IMR-90 (cell line): ENCODE results near the gene FUBP3. TPM values are rescaled to one million over a fixed set of nuclear protein-coding genes. Genes with fewer than 3 reads are reported as not detected.

ENCODE experiments used
- ATAC-seq: fragments of 200-7000 bp; cut with Tn5 transposase; 2 replicates; pipeline ENCODE4 v1.9.1; 2020; ENCODE audit warnings: low read depth, mild to moderate bottlenecking, moderate library complexity
- BruUV-seq: library from RNA; stranded (reverse); fragments of 400-500 nt; replicated peaks from 2 replicates; lab custom pipeline; 2021; lab: Mats Ljungman, UMichigan
- CTCF ChIA-PET: fragments of 300-600 bp; formaldehyde crosslinking; extraction: SDS; loops from one replicate; lab custom pipeline; 2021; ENCODE audit warnings: antibody characterized with exemption; lab: Yijun Ruan, JAX
- POLR2A ChIA-PET: fragments of 300-600 bp; sonication (Branson Sonifier 250); formaldehyde crosslinking; loops from one replicate; lab custom pipeline; 2022; ENCODE audit warnings: antibody characterized with exemption; ENCODE audit not compliant: unreplicated experiment; lab: Charles Lee
- DNase-seq: peaks from one replicate; pipeline ENCODE4 v3.0.0; 2013
- H2AFZ ChIP-seq: replicated peaks from 2 replicates; pipeline ENCODE3; 2013; ENCODE audit warnings: low read length, mild to moderate bottlenecking; ENCODE audit not compliant: poor library complexity
- H2AK5ac ChIP-seq: 2 replicates; pipeline ENCODE4 v1.6.1; 2013; ENCODE audit warnings: low read depth, low read length, inconsistent platforms
- H2AK9ac ChIP-seq: replicated peaks from 2 replicates; pipeline ENCODE3; 2013; ENCODE audit warnings: mild to moderate bottlenecking, low read depth, low read length, moderate library complexity; ENCODE audit not compliant: poor library complexity
- H2BK120ac ChIP-seq: 2 replicates; pipeline ENCODE4 v1.6.1; 2013; ENCODE audit warnings: low read depth, low read length, inconsistent platforms
- H2BK15ac ChIP-seq: 3 replicates; pipeline ENCODE4 v1.6.1; 2013; ENCODE audit warnings: low read depth, low read length, inconsistent platforms
- H2BK20ac ChIP-seq: 2 replicates; pipeline ENCODE4 v1.6.1; 2013; ENCODE audit warnings: low read depth, mild to moderate bottlenecking, inconsistent platforms, low read length, moderate library complexity
- H2BK5ac ChIP-seq: 2 replicates; pipeline ENCODE4 v1.6.1; 2013; ENCODE audit warnings: mild to moderate bottlenecking, low read depth, low read length, inconsistent platforms; ENCODE audit not compliant: poor library complexity, severe bottlenecking
- H3K14ac ChIP-seq: replicated peaks from 2 replicates; pipeline ENCODE4 v1.6.1; 2013; ENCODE audit warnings: low read depth, low read length, inconsistent platforms
- H3K18ac ChIP-seq: 2 replicates; pipeline ENCODE4 v1.6.1; 2013; ENCODE audit warnings: low read depth, low read length, control low read depth
- H3K23ac ChIP-seq: 2 replicates; pipeline ENCODE4 v1.6.1; 2013; ENCODE audit warnings: low read depth, low read length, inconsistent platforms
- H3K27ac ChIP-seq: 2 replicates; pipeline ENCODE4 v1.5.1; 2013; ENCODE audit warnings: mild to moderate bottlenecking, control low read depth, low read length; ENCODE audit not compliant: insufficient read depth
- H3K27me3 ChIP-seq: 2 replicates; pipeline ENCODE4 v1.6.1; 2013; ENCODE audit warnings: low read length; ENCODE audit not compliant: control insufficient read depth, insufficient read depth
- H3K36me3 ChIP-seq: 2 replicates; pipeline ENCODE4 v1.6.1; 2013; ENCODE audit warnings: low read length, mixed read lengths; ENCODE audit not compliant: control insufficient read depth, insufficient read depth
- H3K4ac ChIP-seq: 2 replicates; pipeline ENCODE4 v1.6.1; 2013; ENCODE audit warnings: low read depth, low read length, inconsistent platforms
- H3K4me1 ChIP-seq: 2 replicates; pipeline ENCODE4 v1.6.1; 2013; ENCODE audit warnings: low read length, mixed read lengths; ENCODE audit not compliant: control insufficient read depth, insufficient read depth
- H3K4me2 ChIP-seq: 2 replicates; pipeline ENCODE4 v1.6.1; 2013; ENCODE audit warnings: low read depth, mild to moderate bottlenecking, control low read depth, low read length, moderate library complexity
- H3K4me3 ChIP-seq: 2 replicates; pipeline ENCODE4 v1.5.1; 2013; ENCODE audit warnings: low read depth, mild to moderate bottlenecking, control low read depth, low read length, moderate library complexity; ENCODE audit not compliant: insufficient read depth
- H3K56ac ChIP-seq: 2 replicates; pipeline ENCODE4 v1.6.1; 2013; ENCODE audit warnings: low read length, inconsistent platforms; ENCODE audit not compliant: insufficient read depth; ENCODE audit errors: extremely low read depth
- H3K79me1 ChIP-seq, 2 experiments: 2 replicates each; pipeline ENCODE4 v1.6.1; 2013; ENCODE audit warnings: low read length in 2 of 2, inconsistent platforms in 1 of 2, low read depth in 1 of 2
- H3K9ac ChIP-seq: 2 replicates; pipeline ENCODE4 v1.6.1; 2013; ENCODE audit warnings: low read depth, low read length, control low read depth
- H3K9me1 ChIP-seq: 2 replicates; pipeline ENCODE4 v1.6.1; 2013; ENCODE audit warnings: low read length, inconsistent platforms; ENCODE audit not compliant: insufficient read depth
- H3K9me3 ChIP-seq: 2 replicates; pipeline ENCODE4 v1.6.1; 2013; ENCODE audit warnings: low read length; ENCODE audit not compliant: control insufficient read depth, insufficient read depth
- H4K20me1 ChIP-seq: 2 replicates; pipeline ENCODE4 v1.6.1; 2013; ENCODE audit warnings: low read length, inconsistent platforms; ENCODE audit not compliant: insufficient read depth
- H4K5ac ChIP-seq: 2 replicates; pipeline ENCODE4 v1.6.1; 2013; ENCODE audit warnings: mild to moderate bottlenecking, low read depth, low read length, control low read depth
- H4K8ac ChIP-seq, 2 experiments: 2 replicates each; pipeline ENCODE4 v1.6.1; 2013; ENCODE audit warnings: low read depth in 2 of 2, low read length in 2 of 2, control low read depth in 1 of 2, inconsistent platforms in 1 of 2
- H4K91ac ChIP-seq: 2 replicates; pipeline ENCODE4 v1.6.1; 2013; ENCODE audit warnings: low read depth, low read length, inconsistent platforms; ENCODE audit not compliant: insufficient read depth
- CEBPB ChIP-seq: IDR thresholded peaks from 2 replicates; pipeline ENCODE4 v1.6.1; 2012; ENCODE audit warnings: low read depth, low read length, improper control_type of control experiment
- CHD1 ChIP-seq: IDR thresholded peaks from 2 replicates; pipeline ENCODE4 v1.6.1; 2012; ENCODE audit warnings: low read depth, low read length, improper control_type of control experiment
- FOS ChIP-seq: fragments of 150-350 bp; IDR thresholded peaks from 2 replicates; pipeline ENCODE4 v1.6.1; 2016; ENCODE audit warnings: low read depth, low read length
- MAFK ChIP-seq: IDR thresholded peaks from 2 replicates; pipeline ENCODE4 v1.6.1; 2012; ENCODE audit warnings: low read depth, low read length, improper control_type of control experiment
- NFE2L2 ChIP-seq: fragments of 150-350 bp; IDR thresholded peaks from 2 replicates; pipeline ENCODE4 v1.6.1; 2016; ENCODE audit warnings: low read depth, mild to moderate bottlenecking, low read length
- POLR2A ChIP-seq: IDR thresholded peaks from 2 replicates; pipeline ENCODE4 v1.6.1; 2012; ENCODE audit warnings: mild to moderate bottlenecking, low read depth, low read length
- RAD21 ChIP-seq: IDR thresholded peaks from 2 replicates; pipeline ENCODE4 v1.6.1; 2012; ENCODE audit warnings: low read length, improper control_type of control experiment
- RCOR1 ChIP-seq: IDR thresholded peaks from 2 replicates; pipeline ENCODE4 v1.6.1; 2012; ENCODE audit warnings: mild to moderate bottlenecking, low read length, improper control_type of control experiment; ENCODE audit not compliant: insufficient replicate concordance
- RFX5 ChIP-seq: IDR thresholded peaks from 2 replicates; pipeline ENCODE4 v1.8.0; 2012; ENCODE audit warnings: low read depth, mild to moderate bottlenecking, low read length, moderate library complexity
- SMC3 ChIP-seq: fragments of 150-350 bp; IDR thresholded peaks from 2 replicates; pipeline ENCODE4 v1.6.1; 2016; ENCODE audit warnings: low read depth, mild to moderate bottlenecking, antibody characterized with exemption, low read length, moderate library complexity
- WGBS, 2 experiments: methylation state at CpG; one replicate each; pipeline versions ENCODE4 v1.1.5 to v1.1.7; 2013; ENCODE audit warnings: missing lambda C conversion rate in 2 of 2; ENCODE audit not compliant: insufficient read length in 1 of 2; ENCODE audit errors: extremely low coverage in 2 of 2; 5-methylcytosine and 5-hydroxymethylcytosine counted together
- dilution Hi-C: fragments of 300-500 bp; cut with HindIII; formaldehyde crosslinking; loops from one replicate; pipeline ENCODE4 v1.14.3; 2018; ENCODE audit warnings: low sequenced_read_pairs; ENCODE audit not compliant: unreplicated experiment
- in situ Hi-C: fragments of 300-500 bp; cut with MboI; formaldehyde crosslinking; loops from 3 replicates; pipeline ENCODE4 v1.14.3; 2019; ENCODE audit warnings: low sequenced_read_pairs, inconsistent platforms, mixed read lengths
- intact Hi-C: fragments of 100-400 bp; cut with micrococcal nuclease; formaldehyde crosslinking; loops from 2 replicates; pipeline ENCODE4 v1.10.0; 2022
- polyA plus RNA-seq, 3 experiments: library from polyadenylated mRNA; depleted of rRNA; stranded (reverse); fragments of >200 nt; gene quantifications; 2 replicates each; pipeline ENCODE4 v1.2.3, GENCODE V29; 2012; ENCODE audit warnings: low replicate concordance in 1 of 3
- total RNA-seq: library from RNA; depleted of rRNA; stranded (reverse); fragments of >200 nt; gene quantifications from 2 replicates; pipeline ENCODE4 v1.2.3, GENCODE V29; 2012
- TF ChIP-seq, protein P1 (sequence below): conservative IDR thresholded peaks from 2 replicates; pipeline ENCODE4 v1.5.1; 2012; ENCODE audit warnings: mild to moderate bottlenecking, low read depth, low read length, improper control_type of control experiment

The FUBP3 gene
- total and polyA plus RNA-seq, 2 of the 4 experiments (the other 2 are of a cell fraction) = 32.3 to 50.1 TPM

- Histone ChIP-seq H3K27ac (no peak overlapping the region), H4K5ac (no peak overlapping the region), H3K4me2 (peak overlapping the region; percentile 89), H2BK15ac (no peak overlapping the region), H3K9ac (no peak overlapping the region), H3K4me1 (peaks cover 5% of the 10 kb centered on the region), H4K8ac (no peak overlapping the region), H3K9me1 (no peaks in the 10 kb centered on the region), H4K91ac (no peak overlapping the region), H3K14ac (0 out of 2 replicates have a peak overlapping the region, but pooled peaks have one; percentile 8), H3K27me3 (peaks cover 19% of the 10 kb centered on the region), H3K79me1 (no peaks in the 10 kb centered on the region), H2AK9ac (peak overlapping the region; percentile 90), H3K23ac (no peak overlapping the region), H2BK5ac (no peak overlapping the region), H3K36me3 (no peaks in the 10 kb centered on the region), H4K20me1 (no peaks in the 10 kb centered on the region), H3K9me3 (no peaks in the 10 kb centered on the region), H3K56ac (no peak overlapping the region), H3K18ac (no peak overlapping the region), H2BK20ac (no peak overlapping the region), H2AFZ (peak overlapping the region; percentile 96), H2BK120ac (no peak overlapping the region), H3K4ac (no peak overlapping the region), H3K4me3 (peak overlapping the region; percentile 41), H2AK5ac (no peak overlapping the region)
- no peak; the same call in 1 of the 2 replicates for ATAC-seq
- intact Hi-C loops (loop anchor here (1.0 to 10.0 kb wide), 4 partner anchors 221 to 575 kb away; no protein-coding TSS in a partner anchor), dilution Hi-C loops (no loop called here), in situ Hi-C loops (no loop called here)
- no TSS peak for BruUV-seq
- POLR2A ChIA-PET = no interaction called here
- CTCF ChIA-PET = interaction anchor here (0.5 to 1.8 kb wide), 9 partner anchors 8 to 646 kb away, joined by 3 to 7 read pairs (median 3); no protein-coding TSS in a partner anchor
- 0% methylated on average over 17 of the region's 45 CpGs; no CpG with 5 or more reads in 1 of the 2 experiments for WGBS, 2 experiments
- no peak for TF ChIP-seq FOS
- no peak for TF ChIP-seq CEBPB
- no peak for TF ChIP-seq CHD1
- no peak for TF ChIP-seq RAD21
- no peak for TF ChIP-seq RFX5
- TF ChIP-seq, protein P1, sequence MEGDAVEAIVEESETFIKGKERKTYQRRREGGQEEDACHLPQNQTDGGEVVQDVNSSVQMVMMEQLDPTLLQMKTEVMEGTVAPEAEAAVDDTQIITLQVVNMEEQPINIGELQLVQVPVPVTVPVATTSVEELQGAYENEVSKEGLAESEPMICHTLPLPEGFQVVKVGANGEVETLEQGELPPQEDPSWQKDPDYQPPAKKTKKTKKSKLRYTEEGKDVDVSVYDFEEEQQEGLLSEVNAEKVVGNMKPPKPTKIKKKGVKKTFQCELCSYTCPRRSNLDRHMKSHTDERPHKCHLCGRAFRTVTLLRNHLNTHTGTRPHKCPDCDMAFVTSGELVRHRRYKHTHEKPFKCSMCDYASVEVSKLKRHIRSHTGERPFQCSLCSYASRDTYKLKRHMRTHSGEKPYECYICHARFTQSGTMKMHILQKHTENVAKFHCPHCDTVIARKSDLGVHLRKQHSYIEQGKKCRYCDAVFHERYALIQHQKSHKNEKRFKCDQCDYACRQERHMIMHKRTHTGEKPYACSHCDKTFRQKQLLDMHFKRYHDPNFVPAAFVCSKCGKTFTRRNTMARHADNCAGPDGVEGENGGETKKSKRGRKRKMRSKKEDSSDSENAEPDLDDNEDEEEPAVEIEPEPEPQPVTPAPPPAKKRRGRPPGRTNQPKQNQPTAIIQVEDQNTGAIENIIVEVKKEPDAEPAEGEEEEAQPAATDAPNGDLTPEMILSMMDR = no peak
- no peak for TF ChIP-seq SMC3
- no peak for TF ChIP-seq NFE2L2
- TF ChIP-seq RCOR1 = no peak
- no peak for TF ChIP-seq MAFK
- TF ChIP-seq POLR2A = no peak
- no peak for DNase-seq
These were observed 102.5 kb downstream of the FUBP3 start for GRCh38 chr9:130681769-130682420.
